Activated naive CD8-positive, alpha-beta T cell treated with anti-CD3 and anti-CD28 coated beads, Interleukin-2, amount 50 U/mL, for 16 hours (primary cell): ENCODE measurements around the gene POP4.
"Not testable (repeated sequence)": the region's sequence is repeated elsewhere in the genome, so short reads cannot be mapped to it uniquely, and the experiment has no call there.

Experiments
- DNase-seq: peaks from one replicate; pipeline ENCODE4 v3.0.0-alpha.2; 2020; ENCODE audit warnings: low read depth, low spot score

Gene POP4

GRCh38 chr19:29605653-29606419 lies at the start of gene POP4:
Gene POP4 (plus strand): TSS chr19:29606283. CDS start chr19:29606319, 36 bp downstream.
- peak; percentile 94 for DNase-seq

DNA sequence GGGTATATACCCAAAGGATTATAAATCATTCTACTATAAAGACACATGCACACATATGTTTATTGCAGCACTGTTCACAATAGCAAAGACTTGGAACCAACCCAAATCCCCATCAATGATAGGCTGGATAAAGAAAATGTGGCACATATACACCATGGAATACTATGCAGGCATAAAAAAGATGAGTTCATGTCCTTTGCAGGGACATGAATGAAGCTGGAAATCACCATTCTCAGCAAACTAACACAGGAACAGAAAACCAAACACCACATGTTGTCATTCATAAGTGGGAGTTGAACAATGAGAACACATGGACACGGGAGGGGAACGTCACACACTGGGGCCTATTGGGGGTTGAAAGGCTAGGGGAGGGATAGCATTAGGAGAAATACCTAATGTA lies 47.0 kb upstream of the POP4 start:
- DNase-seq, result not testable (repeated sequence)

DNA sequence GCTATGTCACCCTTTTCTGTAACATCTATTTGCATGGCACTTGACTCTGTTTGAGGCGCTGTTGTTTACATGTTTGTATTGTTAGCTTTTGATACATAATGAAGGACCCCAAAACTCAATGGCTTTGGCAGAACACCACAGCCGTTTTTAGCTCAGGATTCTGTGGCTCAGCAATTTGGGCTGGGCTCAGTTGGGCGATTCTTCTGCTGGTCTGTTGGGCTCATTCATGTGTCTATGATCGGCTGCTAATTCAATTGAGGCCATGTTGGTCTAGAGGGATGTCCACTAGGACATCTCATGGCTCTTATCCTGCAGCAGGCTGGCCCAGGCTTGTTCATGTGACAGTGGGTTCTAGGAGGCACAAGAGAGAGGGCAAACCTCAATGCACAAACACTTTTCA lies 46.3 kb upstream of the POP4 start:
- DNase-seq, result no peak

- no peak for DNase-seq
These were observed 45.6 kb upstream of the POP4 start for GRCh38 chr19:29560313-29561075.

- no peak for DNase-seq
These were observed 44.5 kb upstream of the POP4 start for GRCh38 chr19:29561601-29562000.

- DNase-seq, result no peak
These were observed 43.5 kb upstream of the POP4 start for GRCh38 chr19:29562299-29563297.

- no peak for DNase-seq
These were observed 42.5 kb upstream of the POP4 start for GRCh38 chr19:29563486-29564101.

DNA sequence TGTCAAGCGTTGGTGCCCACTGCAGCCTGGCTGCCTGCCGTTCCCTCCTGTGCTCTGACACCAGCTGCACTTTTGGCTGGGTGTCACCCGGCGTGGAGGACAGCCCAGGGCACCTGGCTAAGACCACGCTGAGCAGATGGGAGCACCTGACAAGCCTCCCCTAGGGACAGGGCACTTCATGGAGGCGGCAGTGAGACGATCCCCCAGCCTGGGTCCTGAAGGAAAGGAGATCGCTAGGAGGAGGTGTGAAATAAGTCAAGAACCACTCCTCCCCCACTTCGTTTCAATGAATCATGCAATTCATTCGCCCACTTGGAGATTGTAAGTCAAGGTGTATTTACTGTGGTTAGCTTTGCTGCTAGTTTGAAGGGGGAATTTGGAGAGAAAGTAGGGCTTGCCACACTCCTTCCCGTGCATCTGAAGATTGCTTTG lies 41.5 kb upstream of the POP4 start:
- no peak for DNase-seq

DNA sequence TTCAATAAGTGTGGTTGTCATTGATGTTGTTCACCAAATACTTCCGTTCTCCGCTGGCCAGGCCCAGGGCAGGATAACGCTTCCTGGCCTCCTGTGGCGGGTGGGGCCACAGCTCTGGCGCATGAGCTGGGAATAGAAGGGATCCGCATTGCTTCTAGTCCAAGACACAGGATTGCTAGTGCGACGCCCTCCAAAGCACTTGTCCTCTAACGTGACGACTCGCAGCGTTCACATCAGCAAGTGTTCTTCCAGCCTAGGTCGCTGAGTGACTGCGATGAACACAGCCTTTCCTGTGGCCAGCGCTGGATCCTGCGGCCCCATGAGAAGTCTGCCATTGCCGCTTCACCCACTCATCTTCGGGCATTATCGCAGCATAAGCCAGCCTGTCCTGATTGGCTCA lies 40.9 kb upstream of the POP4 start:
- DNase-seq, result no peak

- DNase-seq, result no peak
These were observed 39.5 kb upstream of the POP4 start for GRCh38 chr19:29566496-29567054.

DNA sequence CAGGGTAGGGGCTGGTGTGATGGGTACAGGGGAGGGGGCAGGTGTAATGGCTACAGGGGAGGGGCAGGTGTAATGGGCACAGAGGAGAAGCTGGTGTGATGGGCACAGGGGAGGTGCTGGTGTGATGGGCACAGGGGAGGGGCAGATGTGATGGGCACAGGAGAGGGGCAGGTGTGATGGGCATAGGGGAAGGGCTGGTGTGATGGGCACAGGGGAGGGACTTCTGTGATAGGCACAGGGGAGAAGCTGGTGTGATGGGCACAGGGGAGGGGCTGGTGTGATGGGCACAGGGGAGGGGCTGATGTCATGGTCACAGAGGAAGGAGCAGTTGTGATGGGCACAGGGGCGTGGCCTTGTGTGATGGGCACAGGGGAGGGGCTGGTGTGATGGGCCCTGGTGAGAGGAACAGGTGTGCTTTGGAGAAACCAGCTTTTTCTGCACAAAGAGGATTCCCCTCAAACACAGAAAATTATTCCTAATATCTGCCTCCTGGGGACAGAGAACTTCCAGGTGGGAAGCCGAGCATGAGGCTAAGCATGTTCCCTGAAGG lies 38.6 kb upstream of the POP4 start:
- no peak for DNase-seq

- no peak for DNase-seq
These were observed 37.8 kb upstream of the POP4 start for GRCh38 chr19:29568036-29569025.

- no peak for DNase-seq
These were observed 36.8 kb upstream of the POP4 start for GRCh38 chr19:29569038-29569911.

DNA sequence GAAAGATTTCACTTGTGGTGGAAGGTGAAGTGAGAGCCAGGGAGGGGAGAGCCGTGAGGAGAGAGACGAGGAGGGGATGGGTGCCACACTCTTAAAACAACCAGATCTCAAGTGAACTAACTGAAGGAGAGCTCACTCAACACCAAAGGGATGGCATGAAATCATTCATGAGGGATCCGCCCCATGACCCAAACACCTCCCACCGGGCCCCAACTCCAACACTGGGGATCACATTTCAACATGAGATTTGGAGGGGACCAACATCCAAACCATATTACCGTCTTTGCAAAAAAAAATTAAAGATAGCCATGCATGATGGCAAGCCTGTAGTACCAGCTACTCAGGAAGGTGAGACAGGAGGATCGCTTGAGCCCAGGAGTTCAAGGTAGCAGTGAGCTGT lies 34.9 kb upstream of the POP4 start:
- no peak for DNase-seq

- DNase-seq, result no peak
These were observed 32.6 kb upstream of the POP4 start for GRCh38 chr19:29573486-29573885.

DNA sequence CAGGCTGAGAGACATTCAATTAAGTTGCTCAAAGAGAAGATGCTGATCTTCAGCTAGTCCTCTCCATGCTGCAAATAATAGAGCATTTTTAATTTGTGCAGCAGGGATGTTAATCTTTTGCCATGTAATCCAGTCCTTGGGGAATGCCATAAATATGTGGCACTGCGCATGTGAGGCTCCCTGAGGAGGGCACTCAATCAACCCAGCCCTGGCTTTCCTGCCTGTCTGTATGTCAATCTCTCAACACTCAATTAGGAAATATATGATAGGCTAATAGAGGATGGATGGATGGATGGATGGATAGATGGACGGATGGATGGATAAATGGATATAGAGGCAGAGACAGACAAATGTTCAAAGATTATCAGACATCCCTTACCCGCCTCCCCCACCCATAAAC lies 31.6 kb upstream of the POP4 start:
- no peak for DNase-seq

DNA sequence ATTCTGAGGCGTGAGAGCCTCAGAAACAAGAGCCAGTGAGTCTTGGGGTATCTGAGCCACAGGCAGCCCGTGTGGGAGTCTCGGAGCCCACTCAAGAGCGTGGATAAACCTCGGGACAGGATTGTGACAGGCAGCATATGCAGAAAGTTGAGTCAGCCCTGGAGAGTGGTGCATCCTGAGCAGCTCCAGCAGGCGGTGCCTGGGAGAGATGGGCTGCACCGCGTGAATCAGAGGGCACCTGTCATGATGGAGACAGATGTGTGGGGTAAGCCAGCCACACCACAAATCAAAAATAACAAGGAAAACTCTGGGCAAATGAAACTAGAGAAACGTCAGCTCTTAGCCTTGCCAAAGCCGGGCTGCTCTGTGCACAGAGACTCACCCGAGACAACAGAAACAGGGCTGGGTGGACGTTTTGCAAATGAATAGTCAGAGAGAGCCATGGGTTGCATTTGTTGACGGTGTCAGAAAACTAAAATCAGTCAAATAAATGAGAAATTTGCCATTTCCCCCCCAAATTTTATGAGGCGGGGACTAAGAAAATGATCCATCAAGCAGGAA lies 30.0 kb upstream of the POP4 start:
- DNase-seq, result no peak
